Activated CD8-positive, alpha-beta memory T cell treated with anti-CD3 and anti-CD28 coated beads, Interleukin-2, amount 50 U/mL, for 48 hours (primary cell): ENCODE data around the gene UBXN10.

Experiments
- DNase-seq: peaks from one replicate; pipeline ENCODE4 v3.0.0-alpha.2; 2020

UBXN10 gene

DNA sequence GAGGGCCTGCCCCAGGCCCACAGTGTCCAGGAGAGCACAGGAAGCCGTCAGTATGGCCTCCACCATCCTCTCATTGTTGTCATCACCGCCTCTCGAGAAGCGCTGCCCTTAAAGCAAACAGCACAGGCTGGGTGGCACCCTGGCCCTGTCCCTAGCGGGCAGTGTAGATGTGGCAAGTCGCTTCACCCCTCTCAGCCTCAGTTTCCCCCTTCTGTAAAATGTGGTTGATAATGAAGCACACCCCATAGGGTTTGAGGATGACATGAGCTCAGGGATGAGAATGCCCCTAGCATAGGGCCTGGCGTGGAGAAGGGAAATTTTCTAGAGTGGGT lies 33.3 kb upstream of the UBXN10 start:
- DNase-seq: no peak

DNA sequence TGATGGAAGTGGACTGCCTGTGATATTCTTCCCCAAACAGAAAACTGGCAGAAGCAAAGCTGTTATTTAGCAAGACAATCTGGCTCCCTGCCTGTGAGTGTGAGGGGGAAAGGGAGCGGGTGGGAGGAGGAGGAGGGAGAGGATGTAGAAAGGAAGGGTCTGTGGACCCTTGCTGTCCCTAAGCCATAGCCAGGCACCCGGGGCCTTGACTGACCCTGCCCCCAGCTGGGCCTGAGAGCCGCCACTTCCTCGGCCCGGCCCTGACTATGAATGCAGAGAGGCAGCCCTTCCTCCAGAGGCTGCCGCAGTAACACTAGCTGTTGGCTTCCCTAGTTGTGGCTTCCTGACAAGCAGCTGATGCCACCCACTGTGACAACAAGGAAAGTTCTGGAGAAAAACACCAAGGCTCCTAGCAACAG lies 32.9 kb upstream of the UBXN10 start:
- no peak for DNase-seq

DNA sequence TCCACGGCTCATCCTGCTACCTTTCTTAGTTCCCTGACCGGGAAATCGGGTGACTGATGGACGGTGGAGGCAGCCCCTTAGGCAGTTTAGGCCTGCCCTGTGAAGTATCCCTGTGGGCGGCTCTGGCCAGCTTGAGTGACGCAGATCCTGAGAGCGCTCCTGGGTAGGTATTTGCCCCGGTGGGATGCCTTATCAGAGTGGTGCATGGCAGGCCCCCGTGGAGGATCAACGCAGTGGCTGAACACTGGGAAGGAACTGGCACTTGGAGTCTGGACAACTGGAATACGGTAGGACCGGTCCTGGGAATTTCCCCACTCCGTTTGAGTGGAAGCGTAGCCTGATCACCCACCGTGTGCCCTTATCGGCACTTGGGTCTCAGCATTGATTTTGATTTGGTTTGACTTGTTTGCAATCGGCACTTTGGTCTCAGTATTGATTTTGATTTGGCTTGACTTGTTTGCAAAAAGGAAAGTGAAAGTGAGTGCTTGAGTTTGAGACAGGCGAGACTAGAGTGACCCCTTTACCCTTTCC lies 31.5 kb upstream of the UBXN10 start:
- DNase-seq: no peak

DNA sequence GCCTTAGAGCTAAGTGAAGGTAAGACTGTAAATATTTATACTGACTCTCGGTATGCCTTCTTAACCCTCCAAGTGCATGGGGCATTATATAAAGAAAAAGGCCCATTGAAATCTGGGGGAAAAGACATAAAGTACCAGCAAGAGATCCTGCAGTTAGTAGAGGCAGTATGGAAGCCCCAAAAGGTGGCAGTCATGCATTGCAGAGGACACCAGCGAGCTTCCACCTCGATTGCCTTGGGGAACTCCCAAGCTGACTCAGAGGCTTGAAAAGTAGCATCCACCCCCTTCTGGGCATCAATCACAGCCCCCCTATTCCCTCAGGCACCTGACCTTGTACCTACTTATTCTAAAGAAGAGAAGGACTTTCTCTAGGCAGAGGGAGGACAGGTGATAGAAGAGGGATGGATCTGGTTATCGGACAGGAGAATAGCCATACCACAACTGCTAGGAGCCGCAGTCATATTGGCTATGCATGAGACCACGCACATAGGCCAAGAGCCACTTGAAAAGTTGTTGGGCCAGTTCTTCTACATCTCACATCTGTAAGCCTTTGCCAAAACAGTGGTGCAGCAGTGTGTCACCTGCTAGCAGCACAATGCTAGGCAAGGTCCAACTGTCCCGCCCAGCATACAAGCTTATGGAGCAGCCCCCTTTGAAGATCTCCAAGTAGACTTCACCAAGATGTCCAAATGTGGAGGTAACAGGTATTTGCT lies 27.4 kb upstream of the UBXN10 start:
- DNase-seq: no peak

DNA sequence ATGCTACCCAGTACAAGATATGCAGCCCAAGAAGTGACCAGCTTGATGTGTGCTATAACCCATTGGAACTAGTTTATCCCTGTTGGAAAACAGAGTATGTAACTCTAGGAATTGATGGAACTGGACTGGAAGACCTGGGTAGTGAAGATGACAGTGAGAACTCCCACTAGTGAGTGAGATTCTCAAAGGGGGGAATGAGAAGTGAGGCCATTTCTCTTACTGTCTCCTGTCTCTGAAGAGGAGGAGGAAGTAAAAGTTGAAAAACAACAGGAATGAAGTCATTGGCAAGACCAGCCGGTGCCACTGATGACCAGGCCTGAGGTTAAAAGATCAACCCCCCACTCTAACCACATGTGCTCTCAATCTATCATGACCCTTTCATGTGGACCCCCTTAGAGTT lies 25.9 kb upstream of the UBXN10 start:
- no peak for DNase-seq

DNA sequence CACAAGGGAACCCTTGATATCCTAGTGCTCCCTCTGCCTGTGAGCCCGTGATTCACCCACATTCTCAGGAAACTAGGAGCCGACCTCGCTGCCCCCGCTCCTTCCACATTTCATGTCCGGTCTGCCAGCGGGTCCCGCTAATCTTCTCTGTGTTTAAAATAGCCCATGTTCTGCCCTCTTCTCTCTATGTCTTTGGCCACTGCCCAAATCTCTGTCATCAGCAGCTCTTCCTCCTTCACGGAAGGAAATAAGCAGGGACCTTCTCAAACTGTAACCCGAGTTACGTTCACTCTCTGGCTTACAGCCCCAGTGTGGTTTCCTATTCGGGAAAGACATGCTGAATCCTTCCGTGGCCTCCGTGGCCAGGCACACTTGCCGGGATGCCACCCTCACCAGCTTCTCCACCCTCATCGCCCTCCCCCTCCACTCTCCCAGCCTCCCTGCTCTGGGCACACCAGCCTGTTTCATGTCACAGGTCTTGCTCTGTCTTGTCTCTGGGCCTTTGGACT lies 21.1 kb upstream of the UBXN10 start:
- no peak for DNase-seq

DNA sequence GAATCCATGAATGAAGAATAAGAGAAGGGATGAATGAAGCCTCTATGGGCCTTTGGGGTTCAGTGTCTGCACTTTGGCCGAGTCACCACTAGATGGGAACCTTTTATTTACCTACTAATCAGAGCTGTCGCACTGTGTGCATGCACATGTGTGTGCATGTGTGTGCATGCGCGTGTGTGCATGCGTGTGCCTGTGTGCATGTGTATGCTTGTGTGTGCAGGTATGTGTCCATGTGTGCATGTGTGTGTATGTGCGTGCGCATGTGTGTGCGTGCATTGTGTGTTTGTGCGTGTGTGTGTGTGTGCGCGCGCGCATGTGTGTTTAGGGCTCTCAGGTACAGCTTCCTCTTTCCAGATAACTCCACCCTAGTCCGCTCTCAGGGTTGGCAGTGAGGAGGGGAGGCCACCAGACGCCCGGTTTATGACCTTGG lies 20.4 kb upstream of the UBXN10 start:
- no peak for DNase-seq

DNA sequence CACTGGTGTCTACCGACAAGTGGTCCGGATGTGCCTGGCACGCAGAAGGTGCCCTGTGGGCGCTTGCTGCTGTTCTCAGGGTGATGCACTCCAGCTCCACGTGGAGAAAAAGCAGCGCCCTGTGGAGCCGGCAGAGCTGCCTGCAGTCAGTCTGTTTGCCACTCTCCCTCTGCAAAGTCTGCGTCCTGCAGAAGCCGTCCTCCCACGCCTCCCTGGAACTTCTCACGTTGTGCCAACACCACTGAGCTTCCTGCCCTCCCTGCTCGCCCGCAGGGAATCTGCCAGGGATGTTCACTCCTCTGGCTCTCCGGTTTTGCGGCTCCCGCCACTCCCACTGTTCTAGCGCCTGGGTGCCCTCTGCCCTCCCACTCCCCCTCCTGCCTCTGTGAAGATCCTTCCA lies 19.8 kb upstream of the UBXN10 start:
- DNase-seq: no peak

DNA sequence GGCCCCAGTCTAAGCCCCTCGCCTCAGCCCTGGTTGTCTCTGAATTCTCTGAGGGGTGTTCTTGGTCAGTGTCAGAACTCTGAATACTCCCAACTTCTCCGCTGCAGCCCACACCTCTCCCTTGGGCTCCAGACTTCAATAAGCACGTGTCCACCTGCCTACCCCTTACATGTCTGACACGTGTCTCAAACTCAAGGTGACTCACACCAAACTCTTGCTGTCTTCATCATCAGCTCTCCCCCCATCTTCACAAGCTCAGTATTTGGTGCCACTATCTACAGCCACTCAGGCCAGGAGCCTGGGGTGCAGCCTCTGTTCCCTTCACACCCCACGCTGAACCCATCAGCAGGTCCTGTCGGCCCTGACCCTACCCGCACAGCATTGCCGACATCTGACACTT lies 18.8 kb upstream of the UBXN10 start:
- DNase-seq: no peak

DNA sequence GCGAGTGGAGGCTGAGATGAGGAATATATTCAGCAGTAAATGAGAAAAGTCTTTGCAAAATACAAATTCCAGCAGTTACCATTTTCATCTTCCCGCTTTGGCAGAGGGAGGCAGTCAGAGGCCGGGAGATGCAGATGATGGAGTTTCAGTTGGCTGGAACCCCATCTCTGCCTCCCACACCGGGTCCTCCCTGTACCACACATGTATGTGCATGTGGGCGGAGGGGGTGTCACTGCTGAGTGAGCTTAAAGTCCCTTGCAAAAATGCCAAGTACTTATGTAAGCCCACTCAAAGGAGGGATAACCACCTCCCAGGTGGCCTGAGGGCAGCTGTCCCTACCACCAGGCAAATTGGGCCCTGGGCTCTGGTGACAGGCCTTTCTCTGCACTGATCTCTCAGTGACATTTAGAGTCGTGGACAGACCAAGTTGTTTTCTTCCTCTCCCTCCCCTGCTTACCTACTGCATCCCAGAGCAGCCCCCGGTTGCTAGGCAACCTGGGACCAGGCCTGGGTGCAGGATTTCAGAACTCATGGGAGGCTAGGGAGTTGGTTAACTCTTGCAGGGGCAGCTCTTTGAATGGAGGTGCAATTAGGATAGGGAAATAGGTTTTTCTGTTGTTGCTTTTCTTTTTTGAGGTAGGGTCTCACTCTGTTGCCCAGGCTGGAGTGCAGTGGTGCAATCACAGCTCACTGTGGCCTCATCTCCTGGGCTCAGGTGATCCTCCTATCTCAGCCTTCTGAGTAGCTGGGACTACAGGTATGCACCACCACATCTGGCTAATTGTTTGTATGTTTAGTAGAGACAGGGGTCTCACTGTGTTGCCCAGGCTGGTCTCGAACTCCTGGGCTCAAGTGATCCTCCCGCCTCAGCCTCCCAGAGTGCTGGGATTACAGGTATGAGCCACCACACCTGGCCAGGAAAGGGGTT lies 17.1 kb upstream of the UBXN10 start:
- DNase-seq: no peak

DNA sequence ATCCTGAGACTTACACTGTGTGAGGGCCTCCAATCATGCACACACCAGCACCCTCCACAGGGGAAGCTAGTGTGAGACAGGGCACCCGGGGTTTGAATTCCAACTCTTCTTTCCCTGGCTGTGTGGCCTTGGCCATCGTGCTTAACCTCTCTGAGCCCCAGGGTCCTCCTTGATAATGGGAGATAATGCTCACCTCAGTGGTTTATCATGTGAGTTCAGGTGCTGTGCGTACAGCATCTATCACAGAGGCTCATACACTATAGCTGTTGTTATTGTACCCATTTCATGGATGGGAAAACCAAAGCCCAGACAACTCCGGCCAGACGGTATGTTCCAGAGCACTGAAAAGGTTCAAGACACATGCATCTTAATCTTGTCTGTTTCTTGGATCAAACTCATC lies 16.0 kb upstream of the UBXN10 start:
- no peak for DNase-seq

DNA sequence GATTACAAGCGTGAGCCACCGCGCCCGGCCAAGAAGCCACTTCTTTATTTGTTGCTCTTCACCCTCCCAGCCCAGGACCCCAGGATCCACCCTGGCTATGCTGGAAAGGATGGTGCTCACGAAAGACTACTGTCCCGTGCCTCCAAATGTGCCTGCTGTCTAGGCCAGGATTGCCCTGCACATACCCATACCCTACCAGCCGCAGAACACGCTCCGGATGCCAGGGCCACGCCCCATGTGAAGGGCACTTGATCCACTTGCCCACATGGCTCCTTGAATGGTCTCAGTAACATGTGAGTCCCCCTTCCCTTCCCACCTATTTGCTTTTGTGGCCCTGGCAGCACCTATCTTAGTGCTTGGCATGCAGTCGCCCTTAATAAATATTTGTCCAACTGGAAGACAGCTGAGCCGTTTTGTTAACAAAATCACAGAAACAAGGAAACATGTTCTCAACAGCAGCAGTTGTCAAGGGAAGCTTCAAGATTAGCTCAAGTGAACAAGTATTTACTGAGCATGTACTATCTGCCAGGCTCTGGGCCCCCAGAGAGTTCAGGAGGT lies 13.8 kb upstream of the UBXN10 start:
- DNase-seq: no peak

DNA sequence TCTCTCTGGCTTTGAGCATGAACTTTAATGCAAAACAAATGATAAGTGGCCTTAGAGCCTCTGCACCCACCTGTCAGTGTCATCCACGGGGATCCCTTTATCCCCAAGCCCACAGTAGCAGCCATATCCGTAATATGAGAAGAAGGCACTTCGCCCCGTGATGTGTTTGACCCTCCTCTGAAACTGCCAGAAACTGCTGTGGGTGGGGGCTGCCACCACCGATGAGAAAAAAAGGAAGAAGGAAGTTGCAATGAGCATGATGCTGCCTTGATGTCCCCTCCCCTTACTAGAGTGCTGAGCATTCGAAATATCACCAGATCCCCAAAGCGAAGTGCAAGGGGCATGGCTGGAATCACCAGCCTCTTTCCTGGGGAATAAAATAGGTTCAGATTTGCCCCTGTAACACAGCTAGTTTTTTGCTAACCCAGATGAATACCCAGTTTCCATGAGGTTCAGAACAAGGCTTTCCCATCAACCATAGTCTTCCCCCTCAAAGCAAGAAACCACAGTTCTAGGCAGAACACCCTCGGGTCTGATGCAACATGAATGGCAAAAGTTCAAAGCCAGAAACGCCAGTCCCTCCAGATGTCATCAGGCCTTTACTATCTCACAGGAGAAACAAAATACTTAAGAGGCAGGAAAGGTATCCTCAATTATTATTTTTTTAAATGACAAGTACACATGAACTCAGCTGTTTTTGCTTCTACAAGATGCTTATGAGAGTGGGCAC lies 10.8 kb upstream of the UBXN10 start:
- no peak for DNase-seq

DNA sequence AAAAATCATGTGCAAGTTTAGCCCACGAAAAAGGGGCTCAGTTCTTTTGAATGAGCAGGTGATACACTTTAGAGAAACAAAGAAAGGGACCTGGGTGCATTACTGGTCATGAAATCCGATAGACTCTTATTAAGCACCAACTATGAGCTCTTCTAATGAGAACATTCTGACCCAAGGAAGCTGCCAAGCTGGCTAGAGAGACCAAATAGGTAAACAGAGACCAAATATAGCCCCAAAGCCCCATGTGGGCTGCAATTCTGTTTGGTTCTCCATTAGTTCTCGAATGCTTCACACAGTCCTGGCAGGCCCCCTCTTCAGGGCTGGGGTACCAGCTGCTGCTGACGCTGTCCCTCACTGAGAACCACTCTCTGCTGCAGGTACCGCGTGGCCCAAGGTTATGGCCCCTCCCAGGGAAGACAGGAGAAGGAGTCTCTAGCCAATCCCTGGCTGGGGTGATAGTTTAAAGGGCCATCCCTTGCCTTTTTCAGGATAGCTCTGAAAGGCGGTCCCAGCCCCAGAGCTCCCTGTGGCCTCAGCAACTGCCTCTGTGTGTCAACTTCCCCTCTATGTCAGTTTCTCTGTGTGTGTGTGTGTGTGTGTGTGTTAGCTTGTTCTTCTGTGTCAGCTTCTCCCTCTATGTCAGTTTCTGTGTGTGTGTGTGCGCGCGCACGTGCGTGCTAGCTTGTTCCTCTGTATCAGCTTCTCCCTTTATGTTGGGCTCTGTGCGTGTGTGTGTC lies 7.1 kb upstream of the UBXN10 start:
- DNase-seq: no peak

DNA sequence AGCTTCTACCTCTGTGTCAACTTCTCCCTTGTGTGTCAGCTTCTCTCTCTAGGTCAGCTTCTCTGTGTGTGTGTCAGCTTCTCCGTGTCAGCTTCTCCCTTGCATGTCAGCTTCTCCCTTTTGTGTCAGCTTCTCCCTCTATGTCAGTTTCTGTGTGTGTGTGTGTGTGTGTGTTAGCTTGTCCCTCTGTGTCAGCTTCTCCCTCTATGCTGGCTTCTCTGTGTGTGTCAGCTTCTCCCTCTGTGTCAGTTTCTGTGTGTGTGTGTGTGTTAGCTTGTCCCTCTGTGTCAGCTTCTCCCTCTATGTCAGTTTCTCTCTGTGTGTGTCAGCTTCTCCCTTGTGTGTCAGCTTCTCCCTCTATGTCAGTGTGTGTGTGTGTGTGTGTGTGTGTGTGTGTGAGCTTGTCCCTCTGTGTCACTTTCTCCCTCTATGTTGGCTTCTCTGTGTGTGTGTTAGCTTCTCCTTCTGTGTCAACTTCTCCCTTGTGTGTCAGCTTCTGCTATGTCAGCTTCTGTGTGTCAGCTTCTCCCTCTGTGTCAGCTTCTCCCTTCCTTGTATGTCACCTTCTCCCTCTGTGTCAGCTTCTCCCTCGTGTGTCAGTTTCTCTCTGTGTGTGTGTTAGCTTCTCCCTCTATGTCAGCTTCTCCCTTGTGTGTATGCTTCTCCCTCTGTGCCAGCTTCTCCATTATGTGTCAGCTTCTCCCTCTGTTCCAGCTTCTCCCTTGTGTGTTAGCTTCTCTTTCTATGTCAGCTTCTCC lies 6.3 kb upstream of the UBXN10 start:
- DNase-seq: no peak

DNA sequence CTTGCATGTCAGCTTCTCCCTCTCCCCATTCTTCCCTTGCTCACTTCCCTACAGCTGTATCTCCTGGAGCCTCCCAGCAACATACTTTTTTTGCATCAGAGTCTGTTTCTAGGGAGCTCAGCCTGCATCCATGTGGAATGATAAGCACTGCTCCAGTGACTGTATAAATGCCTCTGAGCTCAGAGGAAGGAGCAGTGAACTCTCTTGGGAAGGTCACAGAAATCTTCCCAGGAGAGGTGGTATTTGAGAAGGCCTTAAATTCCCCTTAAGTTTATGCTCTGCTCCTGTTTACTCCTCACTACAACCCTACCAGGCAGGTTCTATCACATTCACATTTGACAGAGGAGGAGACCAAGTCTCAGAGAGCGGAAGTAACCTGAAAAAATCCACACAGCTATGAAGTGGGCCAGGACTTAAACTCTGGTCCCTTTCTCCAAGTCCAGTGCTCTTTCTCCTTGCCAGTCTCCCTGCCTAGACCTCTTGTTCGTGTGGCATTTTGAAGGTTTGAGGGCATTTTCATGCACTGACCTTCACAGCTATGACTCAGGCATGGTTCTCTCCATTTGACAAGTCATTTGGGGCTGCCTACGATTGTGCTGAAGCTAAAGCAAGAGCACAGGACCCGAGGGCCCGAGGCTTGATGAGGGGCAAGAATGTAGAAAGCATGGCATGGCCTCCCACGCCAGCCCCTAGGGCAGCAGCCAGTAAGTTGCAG lies 5.6 kb upstream of the UBXN10 start:
- DNase-seq: no peak

DNA sequence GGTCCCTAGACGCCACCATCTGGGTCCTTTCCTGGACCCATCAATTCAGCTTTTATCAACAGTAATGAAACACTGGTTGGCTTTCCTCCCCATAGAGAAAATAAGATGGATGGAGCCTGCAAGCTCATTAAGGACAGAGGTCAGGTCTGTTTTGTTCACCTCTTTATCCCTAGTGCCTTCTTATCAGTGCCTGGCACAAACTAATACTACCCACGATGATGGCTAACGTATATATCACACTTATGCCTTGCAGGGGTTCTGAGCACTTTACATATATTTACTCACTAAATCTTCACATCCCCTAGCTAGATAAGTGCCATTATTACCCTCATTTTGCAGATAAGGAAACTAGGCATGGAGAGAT lies 5.1 kb upstream of the UBXN10 start:
- no peak for DNase-seq

DNA sequence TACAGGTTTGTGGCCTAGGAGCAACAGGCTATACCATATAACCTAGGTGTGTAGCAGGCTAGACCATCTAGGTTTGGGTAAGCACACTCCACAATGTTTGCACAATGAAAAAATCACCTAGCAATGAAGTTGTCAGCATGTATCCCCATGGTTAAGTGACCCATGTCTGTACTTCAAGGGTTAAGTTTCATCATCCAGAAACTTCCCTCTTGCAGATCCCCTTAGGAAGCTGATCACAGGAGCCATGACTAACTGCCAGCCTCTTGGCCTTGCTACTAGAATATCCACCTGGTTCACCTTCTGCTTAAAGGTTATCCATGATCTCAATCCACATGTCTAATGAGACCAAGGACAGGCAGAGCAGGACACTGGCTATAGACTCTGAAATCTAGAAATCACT lies 3.5 kb upstream of the UBXN10 start:
- DNase-seq: no peak

DNA sequence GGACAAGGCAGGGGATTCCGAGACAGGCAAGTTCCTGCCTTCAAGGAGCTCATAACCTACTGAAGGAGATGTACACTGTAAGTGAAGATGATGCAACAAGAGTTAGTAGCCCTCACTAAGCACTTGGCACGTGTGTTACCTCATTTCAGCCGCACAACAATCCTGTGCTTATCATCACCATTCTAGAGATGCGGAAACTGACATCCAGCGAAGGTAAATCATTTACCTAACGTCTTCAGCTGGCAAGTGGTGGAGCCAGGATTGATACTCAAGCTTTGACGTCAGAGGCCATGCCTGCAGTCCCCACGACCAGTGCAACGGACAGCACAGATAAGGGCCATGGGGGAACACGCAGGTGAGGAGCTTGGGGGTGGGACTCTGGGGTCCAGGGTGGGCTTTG lies 2.9 kb upstream of the UBXN10 start:
- DNase-seq: no peak

DNA sequence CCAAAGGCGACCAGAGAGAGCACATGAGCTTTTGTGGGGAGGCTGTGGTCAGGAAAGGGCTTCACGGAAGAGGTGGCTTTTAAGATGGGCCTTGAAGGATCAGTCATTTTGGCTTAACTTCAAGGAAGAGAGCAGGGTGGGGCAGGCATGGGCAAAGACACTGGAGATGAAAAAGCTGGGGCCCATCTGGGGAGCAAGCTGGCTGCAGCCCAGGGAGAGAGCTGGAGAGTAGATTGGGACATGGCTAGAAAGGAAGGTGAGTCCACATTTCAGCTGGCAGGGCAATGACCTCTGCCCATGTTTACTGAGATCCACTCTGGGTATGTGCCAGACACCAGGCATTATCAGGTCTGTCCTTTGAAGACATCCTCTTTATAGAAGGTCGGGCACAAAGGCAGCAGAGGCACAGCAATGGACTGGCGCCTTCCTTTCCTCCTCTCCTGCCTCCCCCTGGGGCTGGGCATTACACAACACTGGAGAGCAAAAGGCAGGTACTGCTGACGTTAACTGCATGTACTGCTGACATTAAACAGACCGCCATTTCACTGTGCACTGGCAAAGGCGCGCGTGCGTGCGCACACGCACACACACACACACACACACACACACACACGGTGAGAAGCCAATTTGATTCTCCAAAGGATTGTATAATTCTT lies 2.2 kb upstream of the UBXN10 start:
- DNase-seq: no peak
